Stimulated activated memory B cell treated with anti-CD40 and anti-IgM and Interleukin-4, amounts not matched to agents 10 μg/mL and 1 μg/mL and 100 μg/mL, for 72 hours (primary cell): ENCODE data around the gene PDE12.

ENCODE experiments used
- ATAC-seq: fragments of 150-1000 bp; cut with Tn5 transposase; 2 replicates; pipeline ENCODE4 v1.10.0; 2021
- H3K27ac Mint-ChIP-seq: one replicate; pipeline ENCODE4 v1.8.0; 2022; ENCODE audit warnings: mild to moderate bottlenecking, mixed read lengths
- H3K27me3 Mint-ChIP-seq: one replicate; pipeline ENCODE4 v1.8.0; 2022; ENCODE audit warnings: mixed read lengths
- H3K36me3 Mint-ChIP-seq: one replicate; pipeline ENCODE4 v1.8.0; 2022; ENCODE audit warnings: mixed read lengths
- H3K4me1 Mint-ChIP-seq: one replicate; pipeline ENCODE4 v1.8.0; 2022; ENCODE audit warnings: mixed read lengths
- H3K4me3 Mint-ChIP-seq: one replicate; pipeline ENCODE4 v1.8.0; 2022; ENCODE audit warnings: mild to moderate bottlenecking, moderate library complexity, mixed read lengths
- H3K9me3 Mint-ChIP-seq: one replicate; pipeline ENCODE4 v1.8.0; 2022; ENCODE audit warnings: mixed read lengths

Gene PDE12, protein sequence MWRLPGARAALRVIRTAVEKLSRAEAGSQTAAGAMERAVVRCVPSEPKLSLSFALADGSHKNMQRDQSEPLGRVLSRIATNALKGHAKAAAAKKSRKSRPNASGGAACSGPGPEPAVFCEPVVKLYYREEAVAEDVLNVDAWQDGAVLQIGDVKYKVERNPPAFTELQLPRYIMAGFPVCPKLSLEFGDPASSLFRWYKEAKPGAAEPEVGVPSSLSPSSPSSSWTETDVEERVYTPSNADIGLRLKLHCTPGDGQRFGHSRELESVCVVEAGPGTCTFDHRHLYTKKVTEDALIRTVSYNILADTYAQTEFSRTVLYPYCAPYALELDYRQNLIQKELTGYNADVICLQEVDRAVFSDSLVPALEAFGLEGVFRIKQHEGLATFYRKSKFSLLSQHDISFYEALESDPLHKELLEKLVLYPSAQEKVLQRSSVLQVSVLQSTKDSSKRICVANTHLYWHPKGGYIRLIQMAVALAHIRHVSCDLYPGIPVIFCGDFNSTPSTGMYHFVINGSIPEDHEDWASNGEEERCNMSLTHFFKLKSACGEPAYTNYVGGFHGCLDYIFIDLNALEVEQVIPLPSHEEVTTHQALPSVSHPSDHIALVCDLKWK

GRCh38 chr3:57555738-57556458, at the start of gene PDE12:
PDE12 (plus strand) TSS chr3:57556274; CDS start chr3:57556380, 106 bp downstream.
- Mint-ChIP-seq H3K27me3 (no peaks in the 10 kb centered on the region), H3K4me3 (peak within 1 kb of the TSS; percentile 93), H3K4me1 (peaks cover 40% of the 10 kb centered on the region), H3K36me3 (peaks cover 14% of the 10 kb centered on the region), H3K9me3 (no peaks in the 10 kb centered on the region), H3K27ac (peak within 1 kb of the TSS; percentile 97)
- peak; percentile 95 for ATAC-seq

GRCh38 chr3:57512166-57512565, 43.9 kb upstream of the PDE12 start:
- no peaks in the 10 kb centered on the region for H3K27me3 Mint-ChIP-seq
- H3K36me3 Mint-ChIP-seq = no peaks in the 10 kb centered on the region
- H3K27ac Mint-ChIP-seq = no peak overlapping the region
- ATAC-seq = no peak
- no peaks in the 10 kb centered on the region for H3K4me1 Mint-ChIP-seq
- no peak overlapping the region for H3K4me3 Mint-ChIP-seq
- no peaks in the 10 kb centered on the region for H3K9me3 Mint-ChIP-seq

GRCh38 chr3:57518276-57518915, 37.7 kb upstream of the PDE12 start:
- Mint-ChIP-seq H3K4me3 (no peak overlapping the region), H3K27ac (no peak overlapping the region), H3K9me3 (no peaks in the 10 kb centered on the region), H3K4me1 (peaks cover 8% of the 10 kb centered on the region), H3K27me3 (no peaks in the 10 kb centered on the region), H3K36me3 (no peaks in the 10 kb centered on the region)
- ATAC-seq = no peak

- no peaks in the 10 kb centered on the region for H3K4me1 Mint-ChIP-seq
- ATAC-seq = no peak
- H3K36me3 Mint-ChIP-seq = no peaks in the 10 kb centered on the region
- no peak overlapping the region for H3K4me3 Mint-ChIP-seq
- H3K27ac Mint-ChIP-seq = no peak overlapping the region
- no peaks in the 10 kb centered on the region for H3K9me3 Mint-ChIP-seq
- H3K27me3 Mint-ChIP-seq = no peaks in the 10 kb centered on the region
Measured at GRCh38 chr3:57530071-57530608, 25.9 kb upstream of the PDE12 start.

DNA sequence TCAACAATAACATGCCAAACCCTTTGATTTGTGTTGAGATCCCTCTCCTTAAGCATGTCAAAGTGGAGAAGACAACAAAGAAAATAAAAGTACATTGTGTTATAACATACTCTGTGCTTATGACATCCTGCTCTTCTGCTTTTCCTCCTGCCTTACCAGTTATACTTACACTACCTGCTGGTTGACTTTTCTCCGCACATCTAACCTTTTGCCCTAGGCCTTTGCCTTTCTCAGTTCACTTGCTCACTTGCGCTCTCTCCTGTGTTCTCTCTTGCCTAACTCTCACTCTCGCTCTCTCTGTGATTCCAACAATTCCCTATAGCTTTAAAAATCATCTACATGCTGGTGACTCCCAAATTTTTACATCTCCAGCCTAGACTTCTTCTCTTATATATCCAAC, 17.6 kb upstream of the PDE12 start:
- H3K4me3 Mint-ChIP-seq = no peak overlapping the region
- ATAC-seq = no peak
- H3K4me1 Mint-ChIP-seq = no peaks in the 10 kb centered on the region
- H3K27me3 Mint-ChIP-seq = no peaks in the 10 kb centered on the region
- no peak overlapping the region for H3K27ac Mint-ChIP-seq
- no peaks in the 10 kb centered on the region for H3K9me3 Mint-ChIP-seq
- H3K36me3 Mint-ChIP-seq = peaks cover 4% of the 10 kb centered on the region

- Mint-ChIP-seq H3K4me3 (no peak within 1 kb of the TSS), H3K9me3 (no peaks in the 10 kb centered on the region), H3K27me3 (no peaks in the 10 kb centered on the region), H3K36me3 (no peaks in the 10 kb centered on the region), H3K27ac (no peak within 1 kb of the TSS), H3K4me1 (peaks cover 12% of the 10 kb centered on the region)
- no peak for ATAC-seq
Measured at GRCh38 chr3:57544181-57545125, 11.6 kb upstream of the PDE12 start, which contains the start of gene DNAH12. DNAH12 (minus strand) TSS chr3:57544344; CDS start chr3:57542870, 1,474 bp downstream.

DNA sequence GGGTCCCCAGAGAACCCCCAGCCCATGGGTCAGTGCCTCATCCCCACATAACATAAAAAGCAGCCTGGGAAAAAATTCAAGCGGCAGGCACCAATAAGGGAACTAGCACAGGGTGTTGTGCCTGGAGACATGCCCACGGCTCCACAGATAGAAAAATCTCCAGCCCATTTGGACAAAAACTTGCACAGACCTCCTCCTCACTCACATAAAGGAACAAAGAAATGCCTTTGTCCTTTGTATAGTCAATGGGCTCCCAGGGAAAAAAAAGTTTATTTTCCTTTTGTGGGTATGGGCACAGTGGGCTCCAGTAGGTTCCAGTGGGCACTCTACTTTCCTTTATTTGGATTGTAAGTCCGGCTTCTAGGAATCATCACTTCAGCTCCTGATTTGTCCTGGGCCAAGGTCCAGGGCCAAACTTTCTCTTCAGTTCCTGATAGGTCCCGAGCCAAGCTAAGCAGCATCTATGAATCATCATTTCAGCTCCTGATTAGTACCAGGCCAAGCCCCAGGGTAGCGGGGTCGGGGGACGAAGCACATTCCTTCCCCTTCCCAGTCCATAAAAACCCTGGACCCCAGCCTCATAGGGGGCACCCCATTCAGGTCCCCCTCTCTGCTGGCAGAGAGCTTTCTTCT, 10.3 kb upstream of the PDE12 start:
- Mint-ChIP-seq H3K9me3 (no peaks in the 10 kb centered on the region), H3K36me3 (no peaks in the 10 kb centered on the region), H3K4me1 (peaks cover 12% of the 10 kb centered on the region), H3K27me3 (no peaks in the 10 kb centered on the region), H3K27ac (no peak overlapping the region), H3K4me3 (no peak overlapping the region)
- no peak for ATAC-seq

DNA sequence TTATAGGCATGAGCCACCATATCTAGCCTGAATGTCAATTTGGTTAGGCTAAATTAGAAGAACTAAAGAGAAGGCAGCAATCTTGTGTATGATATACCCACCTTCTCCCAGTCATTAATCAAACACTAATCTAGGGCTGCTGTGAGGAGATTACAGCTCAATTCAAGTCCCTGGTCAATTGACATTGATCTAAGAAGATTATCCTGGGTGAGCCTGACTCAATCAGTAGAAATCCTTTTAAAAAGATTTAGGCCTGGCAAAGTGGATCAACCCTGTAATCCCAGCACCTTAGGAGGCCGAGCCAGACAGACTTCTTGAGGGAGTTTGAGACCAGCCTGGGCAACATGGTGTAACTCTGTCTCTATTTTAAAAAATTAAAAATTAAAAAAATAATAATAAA, 9.5 kb upstream of the PDE12 start:
- Mint-ChIP-seq H3K9me3 (no peaks in the 10 kb centered on the region), H3K27me3 (no peaks in the 10 kb centered on the region), H3K36me3 (no peaks in the 10 kb centered on the region), H3K4me1 (peaks cover 12% of the 10 kb centered on the region), H3K4me3 (no peak overlapping the region), H3K27ac (no peak overlapping the region)
- ATAC-seq = no peak

- Mint-ChIP-seq H3K27me3 (no peaks in the 10 kb centered on the region), H3K36me3 (peaks cover 8% of the 10 kb centered on the region), H3K27ac (peak overlapping the region; percentile 97), H3K4me1 (peaks cover 35% of the 10 kb centered on the region), H3K9me3 (no peaks in the 10 kb centered on the region), H3K4me3 (peak overlapping the region; percentile 93)
- no peak for ATAC-seq
Measured at GRCh38 chr3:57555306-57555705, 768 bp upstream of the PDE12 start.

- ATAC-seq = peak; percentile 61
- peak overlapping the region; percentile 93 for H3K4me3 Mint-ChIP-seq
- H3K27me3 Mint-ChIP-seq = no peaks in the 10 kb centered on the region
- H3K36me3 Mint-ChIP-seq = peaks cover 14% of the 10 kb centered on the region
- peak overlapping the region; percentile 97 for H3K27ac Mint-ChIP-seq
- no peaks in the 10 kb centered on the region for H3K9me3 Mint-ChIP-seq
- peaks cover 41% of the 10 kb centered on the region for H3K4me1 Mint-ChIP-seq
Measured at GRCh38 chr3:57556459-57557084, 498 bp downstream of the PDE12 start.

DNA sequence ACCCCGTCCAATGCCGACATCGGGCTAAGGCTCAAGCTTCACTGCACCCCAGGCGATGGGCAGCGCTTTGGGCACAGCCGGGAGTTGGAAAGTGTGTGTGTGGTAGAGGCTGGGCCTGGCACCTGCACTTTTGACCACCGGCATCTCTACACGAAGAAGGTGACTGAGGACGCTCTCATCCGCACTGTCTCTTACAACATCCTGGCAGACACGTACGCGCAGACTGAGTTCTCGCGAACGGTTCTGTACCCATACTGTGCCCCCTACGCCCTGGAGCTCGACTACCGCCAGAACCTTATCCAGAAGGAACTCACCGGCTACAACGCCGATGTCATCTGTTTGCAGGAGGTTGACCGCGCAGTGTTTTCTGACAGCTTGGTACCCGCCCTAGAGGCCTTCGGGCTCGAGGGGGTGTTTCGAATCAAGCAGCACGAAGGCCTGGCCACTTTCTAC, 1.0 kb downstream of the PDE12 start:
- Mint-ChIP-seq H3K36me3 (peaks cover 14% of the 10 kb centered on the region), H3K27ac (peak overlapping the region; percentile 97), H3K4me3 (peak overlapping the region; percentile 93), H3K9me3 (no peaks in the 10 kb centered on the region), H3K27me3 (no peaks in the 10 kb centered on the region), H3K4me1 (peaks cover 41% of the 10 kb centered on the region)
- peak; percentile 47 for ATAC-seq

- H3K9me3 Mint-ChIP-seq = no peaks in the 10 kb centered on the region
- no peaks in the 10 kb centered on the region for H3K27me3 Mint-ChIP-seq
- H3K27ac Mint-ChIP-seq = no peak overlapping the region
- H3K4me1 Mint-ChIP-seq = peaks cover 41% of the 10 kb centered on the region
- no peak overlapping the region for H3K4me3 Mint-ChIP-seq
- peaks cover 14% of the 10 kb centered on the region for H3K36me3 Mint-ChIP-seq
- ATAC-seq = no peak
Measured at GRCh38 chr3:57559526-57559925, 3.5 kb downstream of the PDE12 start.

- no peaks in the 10 kb centered on the region for H3K4me1 Mint-ChIP-seq
- no peaks in the 10 kb centered on the region for H3K27me3 Mint-ChIP-seq
- no peak for ATAC-seq
- no peaks in the 10 kb centered on the region for H3K9me3 Mint-ChIP-seq
- H3K36me3 Mint-ChIP-seq = peaks cover 22% of the 10 kb centered on the region
- no peak overlapping the region for H3K4me3 Mint-ChIP-seq
- H3K27ac Mint-ChIP-seq = no peak overlapping the region
Measured at GRCh38 chr3:57569859-57570450, 13.9 kb downstream of the PDE12 start.
